Right lobe of liver (tissue), 4 donors: ENCODE data around the gene INPP5A.

ENCODE experiments used
- POLR2A ChIP-seq: fragments of 450-650 bp; IDR thresholded peaks from one replicate; pipeline ENCODE4 v1.6.1; 2017; ENCODE audit warnings: antibody characterized with exemption, mild to moderate bottlenecking
- TF ChIP-seq, protein P1 (sequence below), 4 donors: fragments of 200-600 bp in 3 of 4; fragments of 450-650 bp in 1 of 4; IDR thresholded peaks; one replicate each; pipeline versions ENCODE4 v1.5.1 to v1.8.0; 2016 to 2022; ENCODE audit warnings: antibody characterized with exemption in 4 of 4, mild to moderate bottlenecking in 2 of 4
- donor health status: DM: no; HTN: no; CAD: no.
- donor health status: DM: no; HTN: no; CAD: no.
- donor health status: DM: no; HTN: yes; CAD: no.

DNA sequence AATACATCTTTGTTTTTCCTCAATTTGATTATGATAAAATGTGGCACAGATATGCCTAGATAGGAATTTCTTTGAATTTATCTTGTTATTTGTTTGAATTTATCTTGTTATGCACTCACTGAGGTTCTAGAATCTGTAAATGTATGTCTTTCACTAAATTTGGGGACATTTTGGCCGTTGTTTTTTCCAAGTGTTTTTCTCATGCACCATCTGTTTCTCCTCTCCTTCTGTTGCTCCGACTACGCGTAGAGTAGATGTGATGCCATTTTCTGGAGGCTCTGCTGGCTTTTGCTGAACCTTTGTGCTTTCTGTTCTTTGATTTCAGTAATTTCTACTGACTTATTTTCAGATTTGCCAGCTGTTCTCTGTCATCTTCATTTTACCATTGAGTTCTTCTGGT is 101.9 kb downstream of the INPP5A start:
- TF ChIP-seq, protein P1, sequence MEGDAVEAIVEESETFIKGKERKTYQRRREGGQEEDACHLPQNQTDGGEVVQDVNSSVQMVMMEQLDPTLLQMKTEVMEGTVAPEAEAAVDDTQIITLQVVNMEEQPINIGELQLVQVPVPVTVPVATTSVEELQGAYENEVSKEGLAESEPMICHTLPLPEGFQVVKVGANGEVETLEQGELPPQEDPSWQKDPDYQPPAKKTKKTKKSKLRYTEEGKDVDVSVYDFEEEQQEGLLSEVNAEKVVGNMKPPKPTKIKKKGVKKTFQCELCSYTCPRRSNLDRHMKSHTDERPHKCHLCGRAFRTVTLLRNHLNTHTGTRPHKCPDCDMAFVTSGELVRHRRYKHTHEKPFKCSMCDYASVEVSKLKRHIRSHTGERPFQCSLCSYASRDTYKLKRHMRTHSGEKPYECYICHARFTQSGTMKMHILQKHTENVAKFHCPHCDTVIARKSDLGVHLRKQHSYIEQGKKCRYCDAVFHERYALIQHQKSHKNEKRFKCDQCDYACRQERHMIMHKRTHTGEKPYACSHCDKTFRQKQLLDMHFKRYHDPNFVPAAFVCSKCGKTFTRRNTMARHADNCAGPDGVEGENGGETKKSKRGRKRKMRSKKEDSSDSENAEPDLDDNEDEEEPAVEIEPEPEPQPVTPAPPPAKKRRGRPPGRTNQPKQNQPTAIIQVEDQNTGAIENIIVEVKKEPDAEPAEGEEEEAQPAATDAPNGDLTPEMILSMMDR (IDR thresholded peaks at IDR 0.05) = no peak
- TF ChIP-seq POLR2A = no peak
